ENCODE results near the gene PPID.
"Not testable (repeated sequence)": the region's sequence is repeated elsewhere in the genome, so short reads cannot be mapped to it uniquely, and the experiment has no call there.

The PPID gene

DNA sequence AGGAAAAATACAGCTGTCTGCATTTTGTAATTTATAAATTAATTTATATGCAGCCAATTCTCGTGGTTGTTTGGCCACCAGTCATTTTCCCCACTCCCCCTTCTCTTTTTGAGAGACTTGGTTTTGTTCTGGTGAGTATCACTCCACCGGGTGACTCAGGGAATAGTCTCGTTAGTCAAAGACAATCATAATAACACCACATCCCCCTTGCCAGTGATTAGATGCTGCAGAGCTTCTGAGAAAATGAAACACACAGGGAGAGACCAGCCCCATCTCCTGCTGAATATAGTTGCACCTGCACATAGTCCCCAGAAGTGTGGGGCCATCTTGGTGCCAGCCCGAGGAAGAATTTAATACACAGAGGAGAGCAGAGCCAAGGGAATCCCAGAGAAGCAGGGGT, 37.7 kb upstream of the PPID start:
- no peaks in the 10 kb centered on the region for H3K36me3 ChIP-seq (ENCODE audit: control insufficient read depth, insufficient read depth, low read length)
- H3K27me3 ChIP-seq (ENCODE audit: control insufficient read depth, insufficient read depth, low read length, poor library complexity, severe bottlenecking) = no peaks in the 10 kb centered on the region
- no peak overlapping the region for H3K4me3 ChIP-seq (ENCODE audit: insufficient read depth, low read depth, low read length)
- no peaks in the 10 kb centered on the region for H3K4me1 ChIP-seq (ENCODE audit: control insufficient read depth, insufficient read depth, low read length)
- no peak overlapping the region for H3K27ac ChIP-seq (ENCODE audit: insufficient read depth, low read depth, low read length, poor library complexity, severe bottlenecking)
- WGBS, 2 experiments = 91 to 93% methylated on average over 4 of the region's 4 CpGs
- H3K9me3 ChIP-seq (ENCODE audit: control insufficient read depth, low read length) = peaks cover 2% of the 10 kb centered on the region

DNA sequence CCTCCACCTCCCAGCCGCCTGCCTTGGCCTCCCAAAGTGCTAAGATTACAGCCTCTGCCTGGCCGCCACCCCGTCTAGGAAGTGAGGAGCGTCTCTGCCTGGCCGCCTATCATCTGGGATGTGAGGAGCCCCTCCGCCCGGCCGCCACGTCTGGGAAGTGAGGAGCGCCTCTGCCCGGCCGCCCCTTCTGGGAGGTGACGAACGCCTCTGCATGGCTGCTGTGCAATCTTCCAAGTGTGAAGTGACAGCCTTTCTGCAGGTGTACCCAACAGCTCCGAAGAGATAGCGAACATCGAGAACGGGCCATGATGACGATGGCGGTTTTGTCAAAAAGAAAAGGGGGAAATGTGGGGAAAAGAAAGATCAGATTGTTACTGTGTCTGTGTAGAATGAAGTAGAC, 36.3 kb upstream of the PPID start:
- not testable (repeated sequence) for H3K27me3 ChIP-seq (ENCODE audit: control insufficient read depth, insufficient read depth, low read length, poor library complexity, severe bottlenecking); H3K4me1 ChIP-seq (ENCODE audit: control insufficient read depth, insufficient read depth, low read length); H3K36me3 ChIP-seq (ENCODE audit: control insufficient read depth, insufficient read depth, low read length); H3K27ac ChIP-seq (ENCODE audit: insufficient read depth, low read depth, low read length, poor library complexity, severe bottlenecking); H3K4me3 ChIP-seq (ENCODE audit: insufficient read depth, low read depth, low read length); H3K9me3 ChIP-seq (ENCODE audit: control insufficient read depth, low read length)
- WGBS, 2 experiments = 96 to 97% methylated on average over 19 of the region's 20 CpGs

DNA sequence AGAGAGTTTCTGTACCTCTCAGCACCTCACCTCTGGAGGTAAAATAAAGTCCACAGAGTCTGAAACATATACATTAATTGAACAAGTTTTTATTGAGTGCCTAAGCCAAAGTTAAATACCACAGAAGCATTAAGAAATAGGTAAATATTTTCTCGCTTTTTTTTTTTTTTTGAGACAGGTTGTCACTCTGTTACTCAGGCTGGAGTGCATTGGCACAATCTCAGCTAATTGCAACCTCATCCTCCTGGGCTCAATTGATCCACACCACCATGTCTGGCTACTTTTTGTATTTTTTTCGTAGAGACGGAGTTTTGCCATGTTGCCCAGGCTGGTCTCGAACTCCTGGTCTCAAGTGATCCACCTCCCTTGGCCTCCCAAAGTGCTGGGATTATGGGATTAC, 35.5 kb upstream of the PPID start:
- no peaks in the 10 kb centered on the region for H3K36me3 ChIP-seq (ENCODE audit: control insufficient read depth, insufficient read depth, low read length)
- no peak overlapping the region for H3K27ac ChIP-seq (ENCODE audit: insufficient read depth, low read depth, low read length, poor library complexity, severe bottlenecking)
- H3K27me3 ChIP-seq (ENCODE audit: control insufficient read depth, insufficient read depth, low read length, poor library complexity, severe bottlenecking) = no peaks in the 10 kb centered on the region
- no peak overlapping the region for H3K4me3 ChIP-seq (ENCODE audit: insufficient read depth, low read depth, low read length)
- peaks cover 2% of the 10 kb centered on the region for H3K9me3 ChIP-seq (ENCODE audit: control insufficient read depth, low read length)
- no peaks in the 10 kb centered on the region for H3K4me1 ChIP-seq (ENCODE audit: control insufficient read depth, insufficient read depth, low read length)
- WGBS, 2 experiments = 89 to 96% methylated on average over 4 of the region's 4 CpGs

DNA sequence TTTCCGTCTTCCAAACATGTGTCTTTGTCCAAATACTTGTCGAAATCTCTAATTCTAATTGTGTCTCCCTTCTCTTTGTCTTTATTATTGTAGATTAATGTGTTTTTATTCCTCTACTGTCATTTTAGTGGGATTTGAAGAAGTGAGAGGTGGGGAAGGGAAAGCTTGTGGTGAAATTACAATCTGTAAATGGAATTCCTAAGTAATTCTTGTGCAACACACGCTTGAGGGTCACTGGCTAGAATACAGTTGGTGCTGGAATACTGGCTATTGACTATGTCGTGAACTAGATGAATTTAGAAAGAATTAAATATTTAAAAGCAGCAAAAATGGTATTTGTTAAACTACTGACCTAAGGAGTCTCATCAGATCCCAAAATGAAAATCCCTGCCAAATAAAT, 34.9 kb upstream of the PPID start:
- H3K27me3 ChIP-seq (ENCODE audit: control insufficient read depth, insufficient read depth, low read length, poor library complexity, severe bottlenecking) = no peaks in the 10 kb centered on the region
- no peak overlapping the region for H3K27ac ChIP-seq (ENCODE audit: insufficient read depth, low read depth, low read length, poor library complexity, severe bottlenecking)
- peaks cover 2% of the 10 kb centered on the region for H3K9me3 ChIP-seq (ENCODE audit: control insufficient read depth, low read length)
- 91 to 97% methylated on average over 3 to 4 of the region's 4 CpGs for WGBS, 2 experiments
- H3K4me3 ChIP-seq (ENCODE audit: insufficient read depth, low read depth, low read length) = no peak overlapping the region
- H3K4me1 ChIP-seq (ENCODE audit: control insufficient read depth, insufficient read depth, low read length) = no peaks in the 10 kb centered on the region
- H3K36me3 ChIP-seq (ENCODE audit: control insufficient read depth, insufficient read depth, low read length) = no peaks in the 10 kb centered on the region

DNA sequence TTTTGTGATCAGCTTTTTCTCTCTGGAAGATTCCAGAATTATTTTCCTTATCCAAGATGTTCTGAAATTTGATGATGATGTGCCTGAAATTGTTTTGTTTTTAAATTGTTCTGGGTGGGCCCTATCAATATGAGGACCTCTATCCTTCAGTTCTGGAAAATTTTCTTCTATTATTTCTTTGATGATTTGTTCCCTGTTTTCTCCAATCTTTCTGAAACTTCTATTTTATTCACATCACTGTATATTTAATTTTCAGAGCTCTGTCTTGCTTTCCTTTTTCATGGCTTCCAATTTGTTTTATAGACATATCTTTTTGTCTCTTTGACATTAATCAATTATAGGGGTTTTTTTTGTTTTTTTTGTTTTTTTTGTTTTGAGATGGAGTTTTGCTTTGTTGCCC, 33.4 kb upstream of the PPID start:
- H3K27ac ChIP-seq (ENCODE audit: insufficient read depth, low read depth, low read length, poor library complexity, severe bottlenecking) = no peak overlapping the region
- H3K36me3 ChIP-seq (ENCODE audit: control insufficient read depth, insufficient read depth, low read length) = no peaks in the 10 kb centered on the region
- H3K9me3 ChIP-seq (ENCODE audit: control insufficient read depth, low read length) = peaks cover 2% of the 10 kb centered on the region
- no peak overlapping the region for H3K4me3 ChIP-seq (ENCODE audit: insufficient read depth, low read depth, low read length)
- H3K27me3 ChIP-seq (ENCODE audit: control insufficient read depth, insufficient read depth, low read length, poor library complexity, severe bottlenecking) = no peaks in the 10 kb centered on the region
- no peaks in the 10 kb centered on the region for H3K4me1 ChIP-seq (ENCODE audit: control insufficient read depth, insufficient read depth, low read length)

DNA sequence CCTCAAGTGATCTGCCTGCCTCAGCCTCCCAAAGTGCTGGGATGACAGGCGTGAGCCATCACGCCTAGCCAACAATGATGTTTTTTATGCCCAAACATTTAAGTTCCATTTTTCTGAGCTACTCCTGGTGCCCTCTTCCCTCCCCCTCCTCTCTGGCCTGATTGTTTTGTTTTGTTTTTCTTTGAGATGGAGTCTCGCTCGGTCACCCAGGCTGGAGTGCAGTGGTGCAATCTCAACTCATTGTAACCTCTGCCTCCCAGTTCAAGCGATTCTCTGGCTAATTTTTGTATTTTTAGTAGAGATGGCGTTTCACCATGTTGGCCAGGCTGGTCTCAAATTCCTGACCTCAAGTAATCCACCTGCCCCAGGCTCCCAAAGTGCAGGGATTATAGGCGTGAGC, 32.6 kb upstream of the PPID start:
- WGBS, 2 experiments = 89 to 96% methylated on average over 7 of the region's 7 CpGs
- not testable (repeated sequence) for H3K4me3 ChIP-seq (ENCODE audit: insufficient read depth, low read depth, low read length); H3K4me1 ChIP-seq (ENCODE audit: control insufficient read depth, insufficient read depth, low read length); H3K27me3 ChIP-seq (ENCODE audit: control insufficient read depth, insufficient read depth, low read length, poor library complexity, severe bottlenecking); H3K9me3 ChIP-seq (ENCODE audit: control insufficient read depth, low read length); H3K27ac ChIP-seq (ENCODE audit: insufficient read depth, low read depth, low read length, poor library complexity, severe bottlenecking); H3K36me3 ChIP-seq (ENCODE audit: control insufficient read depth, insufficient read depth, low read length)

DNA sequence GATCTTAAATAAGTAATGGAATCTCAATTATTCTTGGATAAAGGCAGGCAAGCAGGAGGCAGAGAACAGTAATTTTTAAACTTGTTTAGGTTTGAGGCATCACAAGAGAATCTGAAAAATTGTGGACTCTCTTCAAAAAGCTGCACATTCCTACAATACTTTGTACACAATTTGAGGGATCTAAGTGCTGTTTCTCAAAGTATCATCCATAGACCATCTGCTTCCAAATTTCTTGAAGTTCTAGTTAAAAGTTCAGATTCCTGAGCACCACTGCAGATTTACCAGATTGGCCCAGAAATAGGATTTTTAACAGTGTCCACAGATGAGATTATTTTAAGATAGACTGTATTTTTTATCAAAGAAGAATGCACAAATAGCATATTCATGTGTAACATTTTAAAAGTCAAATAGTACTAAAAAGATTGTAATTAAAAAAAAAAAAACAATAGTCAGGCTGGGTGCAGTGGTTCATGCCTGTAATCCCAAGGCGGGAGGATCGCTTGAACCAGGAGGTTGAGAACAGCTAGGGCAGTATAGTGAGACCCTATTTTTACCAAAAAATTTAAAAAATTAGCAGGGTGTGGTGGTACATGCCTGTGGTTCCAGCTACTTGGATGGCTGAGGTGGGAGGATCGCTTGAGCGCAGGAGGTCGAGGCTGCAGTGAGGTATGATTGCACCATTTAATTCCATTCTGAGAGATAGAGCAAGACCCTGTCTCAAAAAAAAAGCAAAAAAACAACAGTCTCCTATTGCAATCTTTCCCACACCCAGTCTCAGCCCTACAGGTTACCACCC, 31.4 kb upstream of the PPID start:
- no peaks in the 10 kb centered on the region for H3K4me1 ChIP-seq (ENCODE audit: control insufficient read depth, insufficient read depth, low read length)
- no peak overlapping the region for H3K4me3 ChIP-seq (ENCODE audit: insufficient read depth, low read depth, low read length)
- no peak overlapping the region for H3K27ac ChIP-seq (ENCODE audit: insufficient read depth, low read depth, low read length, poor library complexity, severe bottlenecking)
- WGBS, 2 experiments = 97 to 99% methylated on average over 5 of the region's 5 CpGs
- peaks cover 2% of the 10 kb centered on the region for H3K9me3 ChIP-seq (ENCODE audit: control insufficient read depth, low read length)
- no peaks in the 10 kb centered on the region for H3K36me3 ChIP-seq (ENCODE audit: control insufficient read depth, insufficient read depth, low read length)
- no peaks in the 10 kb centered on the region for H3K27me3 ChIP-seq (ENCODE audit: control insufficient read depth, insufficient read depth, low read length, poor library complexity, severe bottlenecking)

DNA sequence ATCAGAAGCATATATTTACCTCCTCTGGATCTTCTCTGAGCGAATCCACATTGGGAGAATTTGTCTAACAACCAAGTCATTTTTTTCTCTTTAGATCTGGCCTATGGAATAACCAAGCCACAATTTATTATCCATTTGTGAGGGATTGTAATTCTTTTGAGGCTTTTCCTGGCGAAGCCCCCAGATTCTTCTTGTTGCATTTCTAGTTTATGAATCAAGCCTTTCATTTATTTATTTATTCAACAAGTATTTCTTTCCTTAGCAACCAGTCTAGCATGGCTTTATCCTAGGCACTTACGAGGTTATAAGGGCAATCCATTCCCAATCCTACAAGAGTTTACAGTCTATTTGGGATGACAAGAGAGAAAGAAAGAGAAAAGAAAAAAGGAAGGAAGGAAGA, 27.2 kb upstream of the PPID start:
- Histone ChIP-seq H3K27me3 (ENCODE audit: control insufficient read depth, insufficient read depth, low read length, poor library complexity, severe bottlenecking) (no peaks in the 10 kb centered on the region), H3K4me1 (ENCODE audit: control insufficient read depth, insufficient read depth, low read length) (no peaks in the 10 kb centered on the region), H3K4me3 (ENCODE audit: insufficient read depth, low read depth, low read length) (no peak overlapping the region), H3K9me3 (ENCODE audit: control insufficient read depth, low read length) (no peaks in the 10 kb centered on the region), H3K27ac (ENCODE audit: insufficient read depth, low read depth, low read length, poor library complexity, severe bottlenecking) (no peak overlapping the region), H3K36me3 (ENCODE audit: control insufficient read depth, insufficient read depth, low read length) (no peaks in the 10 kb centered on the region)
- 93 to 94% methylated on average over 2 to 3 of the region's 3 CpGs for WGBS, 2 experiments

DNA sequence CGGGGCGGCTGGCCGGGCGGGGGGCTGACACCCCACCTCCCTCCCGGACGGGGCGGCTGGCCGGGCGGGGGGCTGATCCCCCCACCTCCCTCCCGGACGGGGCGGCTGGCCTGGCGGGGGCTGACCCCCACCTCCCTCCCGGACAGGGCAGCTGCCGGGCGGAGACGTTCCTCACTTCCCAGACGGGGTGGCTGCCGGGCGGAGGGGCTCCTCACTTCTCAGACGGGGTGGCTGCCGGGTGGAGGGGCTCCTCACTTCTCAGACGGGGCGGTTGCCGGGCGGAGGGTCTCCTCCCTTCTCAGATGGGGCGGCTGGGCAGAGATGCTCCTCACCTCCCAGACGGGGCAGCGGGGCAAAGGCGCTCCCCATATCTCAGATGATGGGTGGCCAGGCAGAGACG, 23.3 kb upstream of the PPID start:
- H3K4me1 ChIP-seq (ENCODE audit: control insufficient read depth, insufficient read depth, low read length); H3K4me3 ChIP-seq (ENCODE audit: insufficient read depth, low read depth, low read length): not testable (repeated sequence)
- 95% methylated on average over 31 of the region's 31 CpGs for WGBS, 2 experiments

DNA sequence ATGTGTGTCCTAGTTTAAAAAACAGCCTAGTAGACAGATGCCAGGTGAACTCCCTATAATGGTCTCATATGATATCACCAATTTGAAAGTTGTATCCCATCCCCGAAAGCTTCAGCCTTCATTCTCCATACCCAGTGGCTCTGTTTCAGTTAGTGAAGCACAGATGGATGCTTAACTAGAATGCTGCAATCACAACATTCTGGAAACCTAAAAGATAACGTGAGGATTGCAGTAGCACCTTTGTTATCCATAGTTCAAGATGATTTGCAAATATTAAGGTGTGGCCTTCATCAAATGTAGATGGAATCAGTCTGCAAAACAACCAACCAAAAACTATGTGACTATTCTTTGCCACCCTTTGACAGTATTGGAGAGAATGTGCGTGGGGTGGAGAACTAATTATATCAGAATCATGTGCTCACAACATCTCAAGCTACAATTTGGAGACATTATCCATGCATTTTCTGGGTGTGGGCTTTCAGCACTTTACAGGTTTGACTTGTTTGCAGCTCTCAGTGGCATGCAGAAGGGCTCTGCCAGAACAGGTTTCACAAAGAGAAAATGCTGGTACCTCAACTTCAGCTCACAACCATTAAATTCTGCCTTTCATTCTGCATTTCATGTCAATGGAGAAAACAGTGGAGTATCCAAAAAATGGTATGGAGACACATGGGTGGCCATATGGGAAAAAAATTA, 18.3 kb upstream of the PPID start:
- H3K4me1 ChIP-seq (ENCODE audit: control insufficient read depth, insufficient read depth, low read length) = no peaks in the 10 kb centered on the region
- no peaks in the 10 kb centered on the region for H3K36me3 ChIP-seq (ENCODE audit: control insufficient read depth, insufficient read depth, low read length)
- no peaks in the 10 kb centered on the region for H3K9me3 ChIP-seq (ENCODE audit: control insufficient read depth, low read length)
- H3K27me3 ChIP-seq (ENCODE audit: control insufficient read depth, insufficient read depth, low read length, poor library complexity, severe bottlenecking) = no peaks in the 10 kb centered on the region
- no peak overlapping the region for H3K27ac ChIP-seq (ENCODE audit: insufficient read depth, low read depth, low read length, poor library complexity, severe bottlenecking)
- H3K4me3 ChIP-seq (ENCODE audit: insufficient read depth, low read depth, low read length) = no peak overlapping the region
- 96 to 97% methylated on average over 3 of the region's 3 CpGs for WGBS, 2 experiments

More for the DNA sequence above, 23.3 kb upstream of the PPID start:
- H3K27ac ChIP-seq (ENCODE audit: insufficient read depth, low read depth, low read length, poor library complexity, severe bottlenecking); H3K36me3 ChIP-seq (ENCODE audit: control insufficient read depth, insufficient read depth, low read length); H3K9me3 ChIP-seq (ENCODE audit: control insufficient read depth, low read length); H3K27me3 ChIP-seq (ENCODE audit: control insufficient read depth, insufficient read depth, low read length, poor library complexity, severe bottlenecking): not testable (repeated sequence)
